ENCODE measurements around the gene MORF4L1. TPM values are rescaled to one million over a fixed set of nuclear protein-coding genes. Genes with fewer than 3 reads are reported as not detected.

The MORF4L1 gene
- polyA plus RNA-seq, 1 donor from 2014 or later, result 1,505 TPM

DNA sequence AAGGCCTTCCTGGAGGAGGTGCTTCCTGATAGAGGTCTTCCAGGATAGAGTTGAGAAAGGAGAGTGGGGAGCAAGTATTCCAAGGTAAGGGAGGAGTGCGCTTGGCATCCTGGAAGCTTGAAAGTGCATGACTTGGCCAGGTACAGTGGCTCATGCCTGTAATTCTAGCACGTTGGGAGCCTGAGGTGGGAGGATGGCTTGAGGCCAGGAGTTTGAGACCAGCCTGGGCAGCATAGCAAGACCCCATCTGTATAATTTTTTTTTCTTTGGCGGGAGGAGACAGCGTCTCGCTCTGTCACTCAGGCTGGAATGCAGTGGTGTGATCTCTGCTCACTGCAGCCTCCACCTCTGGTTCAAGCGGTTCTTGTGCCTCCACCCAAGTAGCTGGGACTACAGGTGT is 19.2 kb upstream of the MORF4L1 start:
- H3K36me3 ChIP-seq (ENCODE audit: insufficient read depth, low read length), result no peaks in the 10 kb centered on the region
- TF ChIP-seq MXI1 (conservative IDR thresholded peaks at IDR 0.05; ENCODE audit: poor library complexity, severe bottlenecking) (no peak), TAF1 (IDR thresholded peaks at IDR 0.05; ENCODE audit: low read depth) (no peak), POLR2AphosphoS5 (IDR thresholded peaks at IDR 0.05) (no peak), SMC3 (conservative IDR thresholded peaks at IDR 0.05; ENCODE audit: poor library complexity) (no peak), RAD21 (conservative IDR thresholded peaks at IDR 0.05) (no peak)
- no peak overlapping the region for H2AFZ ChIP-seq (ENCODE audit: low read depth, low read length)

DNA sequence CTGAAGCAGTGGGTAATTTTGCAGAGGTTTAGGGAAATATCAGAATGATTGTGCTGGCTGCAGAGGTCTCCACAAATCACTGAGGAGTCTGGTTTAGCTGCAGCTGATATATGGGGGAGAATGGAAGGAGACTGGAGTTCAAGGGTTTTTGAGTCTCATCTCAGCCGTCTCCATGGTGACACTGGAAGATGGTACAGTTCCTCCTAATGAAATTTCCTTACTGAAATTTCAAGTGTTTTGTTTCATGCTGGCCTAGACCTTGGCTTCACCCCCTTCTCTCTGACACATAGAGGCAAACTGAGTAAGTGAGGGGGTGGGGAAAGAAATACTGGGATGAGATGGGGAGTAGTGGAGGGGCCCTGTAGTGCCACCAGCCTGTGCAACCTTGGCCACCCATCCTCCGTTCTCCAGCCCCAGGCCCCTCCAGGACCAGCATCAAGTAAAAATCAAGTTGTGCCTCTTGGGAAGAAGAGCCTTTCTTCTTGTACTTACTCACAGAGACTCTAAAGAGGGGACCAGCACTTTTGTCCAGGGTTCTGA is 17.8 kb upstream of the MORF4L1 start:
- H3K4me2 ChIP-seq (ENCODE audit: low read length), result no peak overlapping the region
- TF ChIP-seq TAF1 (IDR thresholded peaks at IDR 0.05; ENCODE audit: low read depth) (no peak), RAD21 (conservative IDR thresholded peaks at IDR 0.05) (no peak), EZH2 (IDR thresholded peaks at IDR 0.05; ENCODE audit: borderline replicate concordance, insufficient read depth, low read length, poor library complexity, severe bottlenecking) (no peak)
- TF ChIP-seq, protein P1, sequence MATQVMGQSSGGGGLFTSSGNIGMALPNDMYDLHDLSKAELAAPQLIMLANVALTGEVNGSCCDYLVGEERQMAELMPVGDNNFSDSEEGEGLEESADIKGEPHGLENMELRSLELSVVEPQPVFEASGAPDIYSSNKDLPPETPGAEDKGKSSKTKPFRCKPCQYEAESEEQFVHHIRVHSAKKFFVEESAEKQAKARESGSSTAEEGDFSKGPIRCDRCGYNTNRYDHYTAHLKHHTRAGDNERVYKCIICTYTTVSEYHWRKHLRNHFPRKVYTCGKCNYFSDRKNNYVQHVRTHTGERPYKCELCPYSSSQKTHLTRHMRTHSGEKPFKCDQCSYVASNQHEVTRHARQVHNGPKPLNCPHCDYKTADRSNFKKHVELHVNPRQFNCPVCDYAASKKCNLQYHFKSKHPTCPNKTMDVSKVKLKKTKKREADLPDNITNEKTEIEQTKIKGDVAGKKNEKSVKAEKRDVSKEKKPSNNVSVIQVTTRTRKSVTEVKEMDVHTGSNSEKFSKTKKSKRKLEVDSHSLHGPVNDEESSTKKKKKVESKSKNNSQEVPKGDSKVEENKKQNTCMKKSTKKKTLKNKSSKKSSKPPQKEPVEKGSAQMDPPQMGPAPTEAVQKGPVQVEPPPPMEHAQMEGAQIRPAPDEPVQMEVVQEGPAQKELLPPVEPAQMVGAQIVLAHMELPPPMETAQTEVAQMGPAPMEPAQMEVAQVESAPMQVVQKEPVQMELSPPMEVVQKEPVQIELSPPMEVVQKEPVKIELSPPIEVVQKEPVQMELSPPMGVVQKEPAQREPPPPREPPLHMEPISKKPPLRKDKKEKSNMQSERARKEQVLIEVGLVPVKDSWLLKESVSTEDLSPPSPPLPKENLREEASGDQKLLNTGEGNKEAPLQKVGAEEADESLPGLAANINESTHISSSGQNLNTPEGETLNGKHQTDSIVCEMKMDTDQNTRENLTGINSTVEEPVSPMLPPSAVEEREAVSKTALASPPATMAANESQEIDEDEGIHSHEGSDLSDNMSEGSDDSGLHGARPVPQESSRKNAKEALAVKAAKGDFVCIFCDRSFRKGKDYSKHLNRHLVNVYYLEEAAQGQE (IDR thresholded peaks at IDR 0.05; ENCODE audit: borderline replicate concordance), result no peak
- TF ChIP-seq, protein P2, sequence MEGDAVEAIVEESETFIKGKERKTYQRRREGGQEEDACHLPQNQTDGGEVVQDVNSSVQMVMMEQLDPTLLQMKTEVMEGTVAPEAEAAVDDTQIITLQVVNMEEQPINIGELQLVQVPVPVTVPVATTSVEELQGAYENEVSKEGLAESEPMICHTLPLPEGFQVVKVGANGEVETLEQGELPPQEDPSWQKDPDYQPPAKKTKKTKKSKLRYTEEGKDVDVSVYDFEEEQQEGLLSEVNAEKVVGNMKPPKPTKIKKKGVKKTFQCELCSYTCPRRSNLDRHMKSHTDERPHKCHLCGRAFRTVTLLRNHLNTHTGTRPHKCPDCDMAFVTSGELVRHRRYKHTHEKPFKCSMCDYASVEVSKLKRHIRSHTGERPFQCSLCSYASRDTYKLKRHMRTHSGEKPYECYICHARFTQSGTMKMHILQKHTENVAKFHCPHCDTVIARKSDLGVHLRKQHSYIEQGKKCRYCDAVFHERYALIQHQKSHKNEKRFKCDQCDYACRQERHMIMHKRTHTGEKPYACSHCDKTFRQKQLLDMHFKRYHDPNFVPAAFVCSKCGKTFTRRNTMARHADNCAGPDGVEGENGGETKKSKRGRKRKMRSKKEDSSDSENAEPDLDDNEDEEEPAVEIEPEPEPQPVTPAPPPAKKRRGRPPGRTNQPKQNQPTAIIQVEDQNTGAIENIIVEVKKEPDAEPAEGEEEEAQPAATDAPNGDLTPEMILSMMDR (IDR thresholded peaks at IDR 0.05; ENCODE audit: poor library complexity, severe bottlenecking), result no peak
- H3K27me3 ChIP-seq (ENCODE audit: insufficient read depth, low read depth, low read length), result no peaks in the 10 kb centered on the region
- no peak overlapping the region for H3K4me3 ChIP-seq (ENCODE audit: low read length)
- no peak overlapping the region for H3K27ac ChIP-seq (ENCODE audit: low read length)
- H3K9me2 ChIP-seq (ENCODE audit: insufficient read depth, low read length), result no peaks in the 10 kb centered on the region
- no peak overlapping the region for H3K9ac ChIP-seq (ENCODE audit: low read length)
- no peaks in the 10 kb centered on the region for H4K20me1 ChIP-seq (ENCODE audit: insufficient read depth)
- H3F3A ChIP-seq (ENCODE audit: insufficient read depth, low read length, poor library complexity, severe bottlenecking), result no peaks in the 10 kb centered on the region
- H3K79me2 ChIP-seq (replicated peaks; ENCODE audit: insufficient read depth, low read length), result no peaks in the 10 kb centered on the region
- no peaks in the 10 kb centered on the region for H3K9me3 ChIP-seq (ENCODE audit: low read length)
- H2AFZ ChIP-seq (ENCODE audit: low read depth, low read length), result no peak overlapping the region
- no peaks in the 10 kb centered on the region for H3K36me3 ChIP-seq (ENCODE audit: insufficient read depth, low read length)

More for the DNA sequence above, 19.2 kb upstream of the MORF4L1 start:
- Histone ChIP-seq H3F3A (ENCODE audit: insufficient read depth, low read length, poor library complexity, severe bottlenecking) (no peaks in the 10 kb centered on the region), H3K9me3 (ENCODE audit: low read length) (no peaks in the 10 kb centered on the region), H3K27ac (ENCODE audit: low read length) (no peak overlapping the region), H4K20me1 (ENCODE audit: insufficient read depth) (no peaks in the 10 kb centered on the region), H3K4me2 (ENCODE audit: low read length) (no peak overlapping the region), H3K9me2 (ENCODE audit: insufficient read depth, low read length) (no peaks in the 10 kb centered on the region), H3K9ac (ENCODE audit: low read length) (no peak overlapping the region), H3K79me2 (replicated peaks; ENCODE audit: insufficient read depth, low read length) (no peaks in the 10 kb centered on the region), H3K27me3 (ENCODE audit: insufficient read depth, low read depth, low read length) (no peaks in the 10 kb centered on the region), H3K4me3 (ENCODE audit: low read length) (no peak overlapping the region)

DNA sequence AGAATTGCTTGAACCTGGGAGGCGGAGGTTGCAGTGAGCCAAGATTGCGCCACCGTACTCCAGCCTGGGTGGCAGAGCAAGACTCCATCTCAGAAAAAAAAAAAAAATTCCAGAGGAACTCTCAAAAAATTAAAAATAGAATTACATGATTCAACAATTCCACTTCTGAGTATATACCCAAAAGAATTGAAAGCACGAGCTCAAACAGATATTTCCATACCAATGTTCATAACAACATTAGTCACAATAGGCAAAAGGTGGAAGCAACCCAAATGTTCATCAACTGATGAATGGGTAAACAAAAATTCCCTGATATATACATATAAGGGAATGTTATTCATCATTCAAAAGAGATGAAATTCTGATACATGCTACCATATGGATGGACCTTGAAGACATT is 16.9 kb upstream of the MORF4L1 start:
- Histone ChIP-seq H3K9me3 (ENCODE audit: low read length) (no peaks in the 10 kb centered on the region), H3K4me3 (ENCODE audit: low read length) (no peak overlapping the region), H3K9ac (ENCODE audit: low read length) (no peak overlapping the region), H3F3A (ENCODE audit: insufficient read depth, low read length, poor library complexity, severe bottlenecking) (no peaks in the 10 kb centered on the region), H3K27me3 (ENCODE audit: insufficient read depth, low read depth, low read length) (no peaks in the 10 kb centered on the region), H3K9me2 (ENCODE audit: insufficient read depth, low read length) (no peaks in the 10 kb centered on the region), H3K79me2 (replicated peaks; ENCODE audit: insufficient read depth, low read length) (no peaks in the 10 kb centered on the region), H3K27ac (ENCODE audit: low read length) (no peak overlapping the region), H3K36me3 (ENCODE audit: insufficient read depth, low read length) (no peaks in the 10 kb centered on the region), H3K4me2 (ENCODE audit: low read length) (no peak overlapping the region), H4K20me1 (ENCODE audit: insufficient read depth) (no peaks in the 10 kb centered on the region), H2AFZ (ENCODE audit: low read depth, low read length) (no peak overlapping the region)
- TF ChIP-seq EZH2 (IDR thresholded peaks at IDR 0.05; ENCODE audit: borderline replicate concordance, insufficient read depth, low read length, poor library complexity, severe bottlenecking) (no peak), RAD21 (conservative IDR thresholded peaks at IDR 0.05) (no peak), MXI1 (conservative IDR thresholded peaks at IDR 0.05; ENCODE audit: poor library complexity, severe bottlenecking) (no peak), SMC3 (conservative IDR thresholded peaks at IDR 0.05; ENCODE audit: poor library complexity) (no peak), TAF1 (IDR thresholded peaks at IDR 0.05; ENCODE audit: low read depth) (no peak), EP300 (conservative IDR thresholded peaks at IDR 0.05; ENCODE audit: poor library complexity, severe bottlenecking) (no peak), POLR2AphosphoS5 (IDR thresholded peaks at IDR 0.05) (no peak)
- TF ChIP-seq, protein P2 (IDR thresholded peaks at IDR 0.05; ENCODE audit: poor library complexity, severe bottlenecking), result no peak
- TF ChIP-seq, protein P1 (IDR thresholded peaks at IDR 0.05; ENCODE audit: borderline replicate concordance), result no peak
